ENCODE measurements around the gene DPT.
"Not testable (repeated sequence)": the region's sequence is repeated elsewhere in the genome, so short reads cannot be mapped to it uniquely, and the experiment has no call there.

DPT gene

DNA sequence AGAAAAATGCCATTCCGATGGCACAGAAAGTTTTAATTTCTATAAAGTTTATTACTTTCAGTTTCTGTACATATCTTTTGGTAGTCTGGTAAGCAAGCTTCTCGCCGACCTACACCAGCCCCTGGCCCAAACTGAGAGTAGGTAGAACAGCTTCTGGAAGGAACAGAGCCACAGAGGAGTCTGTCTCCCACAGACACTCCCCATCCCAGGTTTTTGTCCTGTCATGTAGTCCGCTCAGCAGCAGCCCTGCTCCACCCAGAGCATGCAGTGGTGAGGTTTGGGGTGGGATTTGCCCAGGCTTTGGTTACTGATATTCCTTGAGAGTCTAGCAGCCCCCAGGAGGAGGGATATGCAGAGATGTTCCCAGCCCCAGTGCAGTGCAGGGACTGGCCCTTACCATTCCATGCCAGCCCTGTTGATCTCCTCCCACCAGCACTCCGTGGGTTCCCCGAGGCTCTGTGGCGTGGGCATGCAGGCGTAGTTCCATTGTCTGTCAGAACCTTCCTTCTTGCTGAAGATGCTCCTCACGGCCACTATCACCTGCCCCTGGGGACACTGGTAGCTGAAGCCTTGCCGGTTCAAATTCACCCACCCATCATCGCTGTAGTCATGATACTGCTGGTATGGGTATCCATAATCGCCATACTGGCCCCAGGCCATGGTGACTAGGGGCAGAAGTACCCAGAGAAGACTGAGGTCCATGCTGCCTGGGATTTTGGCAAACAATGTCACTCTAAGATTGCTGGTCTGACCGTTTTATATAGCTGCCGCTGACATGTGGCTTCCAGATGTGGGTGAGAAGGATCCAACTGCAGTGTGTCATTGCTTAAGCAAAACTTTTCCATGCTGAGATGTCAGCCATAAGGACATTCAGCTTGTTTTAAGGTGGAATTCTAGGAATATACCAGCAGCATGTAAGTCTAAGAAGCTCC, at the start of gene DPT:
DPT (minus strand) TSS at position 734 of the 932 bp plus-strand sequence; CDS start at position 702, 32 bp downstream.
- DNase-seq = no peak

DNA sequence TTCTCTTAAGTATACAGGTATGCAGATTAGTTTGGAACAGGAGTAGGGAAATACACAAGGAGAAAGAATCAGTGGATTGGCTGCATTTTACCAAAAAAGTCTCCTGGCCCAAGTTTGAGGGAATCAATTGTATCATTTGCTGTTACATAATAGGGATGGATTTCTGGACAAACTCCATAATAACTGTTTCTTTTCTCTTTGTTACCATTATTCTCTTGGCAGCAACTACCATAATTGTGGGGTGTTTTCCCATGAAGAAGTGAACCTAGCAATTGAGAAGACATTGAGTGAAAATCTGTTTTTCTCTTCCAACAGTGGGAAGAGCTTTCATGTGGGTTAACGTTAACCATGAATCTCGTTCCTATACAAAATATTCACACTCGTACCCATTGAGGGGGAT, 46.4 kb upstream of the DPT start:
- no peak for DNase-seq

DNA sequence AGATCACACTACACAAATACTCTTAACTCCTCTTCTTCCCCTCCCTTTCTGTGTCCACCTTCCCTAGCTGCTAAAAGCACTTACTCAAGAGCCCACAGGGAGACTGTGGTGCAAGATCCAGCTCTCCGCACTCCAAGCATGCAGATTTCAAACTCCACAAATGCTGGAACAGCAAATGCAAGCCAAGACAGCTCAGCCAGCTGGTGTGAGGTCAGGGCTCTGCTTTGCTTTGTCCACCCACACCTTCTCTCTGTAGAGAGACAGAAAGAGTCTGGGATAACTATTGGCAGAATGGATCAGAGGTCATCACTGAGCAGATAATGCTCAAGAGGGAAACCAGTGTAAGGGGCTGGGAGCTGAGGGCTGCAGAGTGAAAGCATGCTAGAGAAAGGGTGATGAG, 45.2 kb upstream of the DPT start:
- no peak for DNase-seq

DNA sequence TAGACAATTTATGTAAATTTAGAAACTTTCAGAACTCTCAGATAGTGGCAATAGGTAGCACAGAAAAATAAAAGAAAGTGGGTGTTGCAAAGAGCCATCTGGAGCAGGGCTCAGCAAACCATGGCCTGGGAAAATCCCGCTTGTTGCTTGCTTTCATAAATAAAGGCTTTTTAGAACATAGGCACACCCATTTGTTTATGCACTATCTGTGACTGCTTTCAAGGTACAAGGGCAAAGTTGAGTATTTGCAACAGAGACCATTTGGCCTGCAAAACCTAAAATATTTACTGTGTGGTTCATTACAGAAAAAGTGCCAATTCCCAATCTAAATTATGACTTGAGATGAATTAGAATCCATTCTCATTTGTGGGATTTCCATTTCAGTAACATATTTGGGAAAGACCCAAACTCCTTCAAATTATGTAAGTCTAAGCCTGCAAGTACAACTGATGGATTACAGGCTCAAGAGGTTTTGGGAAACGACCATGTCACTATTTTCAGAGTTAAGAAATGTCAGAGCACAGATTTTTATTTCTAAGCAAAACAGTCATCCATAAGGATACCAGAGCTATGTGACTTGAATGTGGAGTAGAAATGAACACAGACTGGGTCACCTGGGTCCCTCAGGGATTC, 43.5 kb upstream of the DPT start:
- DNase-seq = no peak

DNA sequence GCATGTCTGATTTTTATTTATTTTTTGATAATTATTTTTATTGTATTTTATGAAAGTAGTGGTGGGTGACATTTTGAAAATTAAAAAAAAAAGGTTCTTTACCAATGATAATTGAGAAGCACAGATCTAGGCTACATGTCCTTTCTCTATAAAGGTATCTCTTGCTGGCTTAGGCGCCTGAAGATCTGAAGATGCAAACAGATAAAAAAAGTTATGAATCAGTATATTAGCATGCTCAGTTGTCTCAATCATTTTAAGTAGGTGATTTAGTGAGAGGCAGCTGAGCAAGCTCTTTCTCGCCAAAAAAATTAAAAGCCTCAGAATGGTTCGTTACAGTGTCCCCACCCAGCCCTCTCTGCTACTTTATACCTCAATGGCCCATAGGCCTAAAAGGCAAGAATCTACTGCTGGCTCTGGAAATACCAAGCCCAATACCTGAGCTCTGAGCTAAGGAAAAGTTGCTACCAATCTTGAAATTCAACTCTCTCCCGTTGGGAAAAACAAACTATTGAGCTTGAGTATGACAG, 42.2 kb upstream of the DPT start:
- DNase-seq = no peak

DNA sequence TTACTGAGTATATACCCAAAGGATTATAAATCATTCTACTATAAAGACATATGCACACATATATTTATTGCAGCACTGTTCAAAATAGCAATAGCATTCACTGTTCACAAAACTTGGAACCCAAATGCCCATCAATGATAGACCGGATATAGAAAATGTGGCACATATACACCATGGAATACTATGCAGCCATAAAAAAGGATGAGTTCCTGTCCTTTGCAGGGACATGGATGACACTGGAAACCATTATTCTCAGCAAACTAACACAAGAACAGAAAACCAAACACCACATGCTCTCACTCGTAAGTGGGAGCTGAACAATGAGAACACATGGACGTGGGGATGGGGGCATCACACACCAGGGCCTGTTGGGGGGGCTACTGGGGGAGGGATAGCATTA, 40.9 kb upstream of the DPT start:
- DNase-seq = not testable (repeated sequence)

DNA sequence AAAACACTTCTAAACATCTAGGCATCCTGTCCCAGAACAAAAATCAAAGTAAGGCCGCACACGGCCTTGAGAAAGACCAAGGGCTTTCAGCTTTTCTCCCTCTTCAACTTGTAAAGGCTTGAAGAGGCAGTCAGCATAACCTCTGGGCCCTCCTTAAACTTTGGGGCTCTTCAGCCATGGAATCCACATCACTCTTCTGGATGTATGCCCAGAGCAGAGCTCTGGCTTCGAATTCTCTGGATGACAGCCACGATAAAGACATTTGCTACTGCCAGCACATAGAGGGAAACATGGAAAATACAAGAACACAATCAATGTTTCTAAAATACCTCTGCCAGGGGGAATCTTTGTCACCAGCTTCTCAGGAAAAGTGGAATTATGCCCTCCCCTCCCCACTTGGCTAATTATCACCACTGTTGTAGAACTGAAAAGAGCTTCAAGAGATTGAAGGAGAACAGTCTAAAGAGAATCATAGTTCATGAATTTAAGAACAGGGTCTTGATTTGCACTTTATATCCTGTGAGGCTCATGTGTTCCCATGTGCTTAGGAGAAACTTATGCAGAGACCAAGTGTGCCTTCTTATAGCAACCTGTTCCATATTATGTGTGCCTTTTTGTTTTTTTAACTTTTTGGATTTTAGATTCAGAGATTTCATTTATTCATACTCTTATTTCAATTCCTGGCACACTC, 39.0 kb upstream of the DPT start:
- DNase-seq = peak; percentile 13

DNA sequence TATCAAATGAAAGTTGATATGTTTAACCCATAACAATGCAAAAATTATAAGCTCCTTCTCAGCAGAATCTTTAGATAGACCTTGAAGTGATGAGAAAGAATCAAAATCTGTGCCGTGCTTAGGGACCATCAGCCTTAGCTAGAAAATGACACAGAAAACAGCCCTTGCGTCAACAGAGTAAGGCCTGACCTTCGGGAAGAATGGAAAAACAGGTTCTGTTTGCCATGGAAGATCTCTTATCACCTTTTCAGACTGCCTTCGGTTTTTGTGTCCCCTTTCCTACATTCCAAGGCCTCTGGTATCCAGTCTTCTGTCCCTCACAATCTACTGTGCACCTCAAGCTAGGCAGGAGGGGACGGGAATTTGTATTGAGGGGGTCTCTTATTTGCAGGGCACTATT, 37.6 kb upstream of the DPT start:
- DNase-seq = no peak

DNA sequence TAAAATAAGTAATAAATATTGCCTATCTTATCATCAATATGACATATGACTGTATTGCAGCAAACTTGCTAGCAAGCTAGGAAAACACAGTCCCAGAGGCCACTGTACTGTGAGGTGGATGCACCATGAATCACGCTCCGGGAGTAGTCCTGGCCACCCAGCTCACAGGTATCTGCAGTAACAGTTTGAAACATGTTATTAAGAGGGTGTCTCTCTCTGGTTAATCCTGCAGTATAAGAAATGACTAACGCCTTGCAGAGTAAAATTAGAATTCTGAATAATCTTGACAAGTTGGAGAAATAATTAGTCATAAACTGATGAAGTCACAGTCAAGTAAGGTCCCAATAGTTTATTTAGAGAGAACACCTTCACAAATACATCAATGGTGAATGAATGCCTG, 34.0 kb upstream of the DPT start:
- DNase-seq = no peak

DNA sequence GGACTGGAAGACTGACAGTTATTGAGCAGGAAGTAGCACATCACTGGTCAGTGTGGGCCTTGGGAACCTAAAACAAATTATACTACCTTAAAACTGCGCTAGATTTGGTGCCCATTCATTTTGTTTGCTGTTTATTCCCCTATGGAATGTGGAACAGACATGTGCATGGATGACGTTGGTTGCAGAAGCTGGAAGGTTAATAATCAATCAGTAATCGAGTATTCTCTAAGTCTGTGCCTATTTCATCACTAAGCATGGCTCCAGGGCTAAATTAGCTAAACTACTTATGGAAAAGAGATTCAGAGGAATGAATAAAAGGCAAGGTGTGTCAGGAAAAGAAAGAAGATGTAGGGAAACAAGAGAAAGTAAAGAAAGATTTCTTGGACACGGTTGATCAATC, 33.5 kb upstream of the DPT start:
- no peak for DNase-seq

DNA sequence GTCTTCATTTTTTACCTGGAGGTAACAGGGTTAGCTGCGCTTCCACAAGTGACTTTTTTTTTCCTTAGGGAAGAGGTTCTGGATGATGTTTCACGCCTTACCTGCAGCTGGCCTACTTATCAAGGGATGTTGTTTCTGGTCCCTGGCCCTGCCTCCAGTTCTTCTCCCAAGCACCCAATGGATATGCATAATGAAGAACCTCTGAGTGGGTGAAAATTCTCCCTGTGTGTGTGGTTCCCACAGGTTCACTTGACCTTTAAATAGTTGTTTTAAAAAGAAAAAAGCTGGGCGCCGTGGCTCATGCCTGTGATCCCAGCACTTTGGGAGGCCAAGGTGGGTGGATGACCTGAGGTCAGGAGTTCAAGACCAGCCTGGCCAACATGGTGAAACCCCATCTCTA, 31.8 kb upstream of the DPT start:
- no peak for DNase-seq

DNA sequence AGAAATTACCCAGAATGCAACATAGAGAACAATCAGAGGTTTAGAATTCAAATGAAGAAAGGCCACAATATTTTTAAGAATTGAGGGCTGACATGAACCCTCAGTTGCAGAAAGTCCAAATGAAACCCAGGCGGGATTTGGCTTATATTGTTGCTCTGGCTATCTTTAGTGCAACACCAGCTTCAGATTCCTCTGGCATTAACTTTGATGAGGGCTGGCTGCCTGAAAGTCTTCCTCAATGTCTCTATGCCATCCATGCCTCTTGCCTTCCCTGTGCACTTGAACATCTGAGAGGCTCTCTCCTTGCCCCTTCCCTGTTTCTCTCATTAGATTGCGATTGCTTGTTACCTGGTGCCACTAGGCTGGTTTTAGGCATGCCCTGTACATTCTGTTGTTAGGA, 31.2 kb upstream of the DPT start:
- DNase-seq = no peak

DNA sequence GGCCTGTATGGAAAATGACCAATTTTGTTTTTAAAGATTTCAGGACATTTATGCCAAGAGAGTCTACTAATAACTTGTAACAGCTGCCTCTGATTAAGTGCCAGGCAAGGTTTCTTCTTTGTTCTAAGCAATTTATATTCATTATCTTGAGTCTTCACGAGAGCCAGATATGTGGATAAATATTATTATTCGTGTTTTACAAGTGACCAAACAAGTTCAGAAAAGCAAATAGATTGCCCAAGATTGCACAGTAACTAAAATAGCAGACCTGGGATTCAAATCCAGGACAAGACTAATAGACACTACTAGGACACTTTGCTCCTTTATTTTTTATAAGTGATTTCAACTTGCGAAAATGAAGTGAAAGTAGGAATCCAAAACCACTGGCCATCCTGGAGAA, 30.1 kb upstream of the DPT start:
- DNase-seq = no peak

DNA sequence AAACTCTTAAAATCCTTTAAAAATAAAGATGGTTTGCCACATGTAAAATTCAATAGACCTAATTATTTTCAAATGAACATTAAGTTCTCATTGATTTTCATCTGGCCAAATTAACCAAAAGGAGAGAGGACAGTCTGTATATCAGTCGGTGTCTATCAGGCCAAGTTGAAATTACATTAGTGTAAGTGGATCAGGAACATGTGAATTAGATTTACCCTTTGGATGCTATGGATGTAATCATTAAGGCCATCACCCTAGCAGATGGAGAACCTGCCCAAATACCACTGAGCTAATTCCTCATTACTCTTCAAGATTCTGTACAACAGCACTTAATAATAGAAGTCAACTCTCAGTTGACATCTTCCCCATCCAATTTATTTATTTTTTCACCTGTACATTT, 29.5 kb upstream of the DPT start:
- DNase-seq = no peak

DNA sequence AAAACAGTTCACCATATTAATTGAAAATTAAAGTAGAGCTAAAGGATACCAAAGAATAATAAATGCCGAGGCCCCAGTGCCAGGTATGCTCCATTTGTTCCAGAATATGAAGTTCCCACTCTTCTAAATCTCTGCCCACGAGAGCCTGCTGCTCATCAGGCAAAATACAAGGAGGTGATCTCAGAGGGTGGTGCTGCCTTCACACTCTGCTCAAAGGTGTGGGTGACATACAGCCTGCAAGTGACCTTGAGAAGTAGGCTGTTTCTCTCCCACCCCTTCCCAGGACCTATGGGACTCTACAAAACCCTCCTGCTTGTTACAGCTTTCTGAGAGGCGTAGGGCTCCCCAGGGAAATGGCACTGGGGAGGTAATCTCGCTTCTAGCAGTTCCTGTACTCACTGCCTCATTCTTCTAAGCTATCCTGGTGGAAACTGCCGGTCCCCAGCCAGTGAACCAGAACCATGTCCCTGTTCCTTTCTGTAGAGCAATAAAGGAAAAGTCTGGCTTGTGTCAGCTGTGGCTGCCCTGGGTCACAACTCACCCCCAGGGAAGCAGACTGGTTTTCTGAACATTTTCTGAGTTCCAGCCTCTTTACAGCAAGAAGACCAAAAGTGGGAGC, 26.9 kb upstream of the DPT start:
- no peak for DNase-seq

DNA sequence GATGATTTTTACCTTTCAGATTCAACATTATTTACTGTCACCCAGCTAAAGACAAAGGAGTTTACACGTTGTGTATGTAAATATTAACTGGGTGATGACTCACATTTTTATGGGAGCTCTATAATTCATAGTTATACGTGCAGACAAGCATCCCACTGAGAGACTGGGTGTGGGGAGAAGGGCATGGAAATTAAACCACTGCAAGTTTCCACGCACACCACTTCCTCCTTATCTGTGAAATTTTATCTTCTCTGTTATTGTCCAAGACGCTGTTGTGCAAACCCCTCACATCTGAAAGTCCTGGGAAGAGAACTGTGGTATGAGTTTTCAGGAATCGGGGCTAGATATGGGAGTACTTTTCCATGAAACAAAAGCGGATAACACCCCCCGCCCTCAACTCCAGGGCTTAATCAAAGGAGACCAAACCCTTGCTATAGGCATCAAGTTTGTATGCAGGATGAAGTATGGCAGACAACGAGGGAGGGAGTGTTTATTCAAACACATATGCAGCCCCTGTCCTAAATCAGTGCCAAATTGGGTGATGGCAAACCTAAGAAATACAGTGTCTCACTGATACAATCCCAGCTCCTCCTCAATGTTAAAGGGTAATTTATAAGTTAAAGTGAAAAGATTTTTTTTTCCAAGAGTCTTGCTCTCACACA, 23.3 kb upstream of the DPT start:
- DNase-seq = no peak

DNA sequence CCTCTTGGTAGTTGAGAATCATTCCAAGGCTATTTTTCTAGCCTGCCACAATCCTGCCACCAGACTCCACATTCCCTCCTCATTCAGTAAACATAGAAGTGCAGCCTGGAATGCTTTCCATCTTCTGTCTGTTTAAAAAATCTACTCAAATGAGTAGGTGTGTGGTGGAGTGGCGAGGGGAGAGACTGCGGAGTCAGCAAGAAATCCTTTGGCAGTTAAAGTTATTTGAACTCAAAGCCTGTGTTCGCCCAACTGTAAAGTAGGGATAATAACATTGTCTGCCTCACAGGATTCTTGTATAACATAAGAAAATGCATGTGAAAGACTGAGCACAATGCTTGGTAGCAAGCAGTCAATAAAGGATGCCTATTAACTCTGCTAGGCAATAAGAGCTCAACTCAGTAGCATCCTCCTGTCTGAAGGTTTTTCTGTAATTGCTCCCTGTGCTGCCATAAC, 22.2 kb upstream of the DPT start:
- no peak for DNase-seq

DNA sequence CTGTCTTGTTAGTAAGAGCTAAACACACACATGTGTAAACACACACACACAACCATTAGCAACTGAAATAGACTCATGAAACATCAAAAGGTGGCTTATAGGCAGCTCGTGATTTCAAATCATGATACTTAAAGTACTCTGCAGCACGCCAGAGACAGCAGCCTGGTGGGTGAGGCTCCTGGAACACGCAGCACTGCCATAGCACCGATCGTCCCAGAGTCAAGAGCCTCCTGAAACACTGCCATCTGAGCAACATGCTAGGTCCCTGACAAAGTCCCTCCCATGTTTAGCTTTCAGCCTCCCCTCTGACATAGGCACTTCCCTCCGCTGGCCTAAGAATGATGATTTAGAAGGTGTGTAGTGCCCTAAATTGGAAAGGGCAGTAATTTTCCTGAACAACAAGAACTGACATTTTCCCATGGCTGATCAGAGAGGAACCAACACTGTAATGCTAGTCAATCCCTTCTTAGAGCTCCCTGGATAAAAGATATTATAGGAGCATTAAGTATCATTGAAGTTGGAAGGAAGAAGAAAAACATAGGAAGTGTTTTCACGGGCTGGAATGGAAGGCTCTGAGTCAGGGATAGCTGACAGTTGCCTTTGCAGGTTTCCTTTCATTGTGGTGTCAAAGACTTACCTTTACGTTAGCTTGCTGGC, 14.1 kb upstream of the DPT start:
- DNase-seq = no peak

DNA sequence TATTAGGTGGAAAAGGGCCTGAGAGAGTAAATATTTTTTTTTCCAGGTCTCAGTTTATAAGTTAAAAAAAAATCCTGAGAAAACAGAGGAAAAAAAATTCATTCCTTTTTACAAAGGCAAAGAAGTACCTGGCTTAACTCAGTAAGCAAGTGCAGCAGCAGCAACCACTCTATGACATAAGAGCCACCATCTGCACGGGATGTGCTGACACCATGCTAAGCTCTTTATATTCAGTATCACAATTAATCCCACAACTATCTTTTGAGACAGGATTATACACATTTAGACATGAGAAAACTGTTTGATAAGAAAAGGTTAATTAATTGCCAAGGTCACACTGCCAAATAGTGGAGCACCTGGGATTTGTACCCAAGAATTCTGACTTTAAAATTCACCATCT, 13.4 kb upstream of the DPT start:
- no peak for DNase-seq

DNA sequence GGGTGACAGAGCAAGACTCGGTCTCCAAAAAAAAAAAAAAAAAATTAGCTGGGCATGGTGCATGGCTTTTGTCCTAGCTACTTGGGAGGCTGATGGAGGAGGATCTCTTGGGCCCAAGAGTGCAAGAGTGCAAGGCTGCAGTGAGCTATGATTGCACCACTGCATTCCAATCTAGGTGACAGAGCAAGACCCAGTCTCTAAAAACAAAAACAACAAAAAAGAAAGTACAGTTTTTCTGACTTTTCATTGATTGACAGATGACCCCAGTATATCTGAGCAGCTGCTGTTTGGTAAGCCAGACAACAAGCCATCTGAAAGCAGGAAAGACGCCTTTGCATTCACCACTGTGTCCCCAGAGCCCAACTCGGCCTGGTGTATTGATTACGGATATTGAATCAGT, 10.9 kb upstream of the DPT start:
- DNase-seq = no peak

DNA sequence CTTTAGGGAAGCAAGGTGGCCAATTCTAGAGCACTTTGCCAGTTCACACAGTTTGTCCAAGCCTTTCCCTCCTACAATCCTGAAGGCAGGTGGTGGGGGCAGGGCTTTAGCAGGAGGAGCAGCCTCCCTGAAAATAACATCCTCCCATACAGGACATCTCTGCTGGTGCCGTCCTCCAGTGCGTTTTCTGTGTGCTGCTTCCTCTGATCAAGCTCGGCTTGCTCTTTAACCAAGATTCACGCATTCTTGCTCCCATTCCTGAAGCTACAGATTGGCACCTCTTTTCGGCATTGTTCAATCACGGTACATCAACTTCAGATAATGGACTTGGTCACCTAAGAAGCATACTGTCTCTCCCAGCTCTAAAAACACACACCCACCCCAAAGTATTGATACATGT, 7.5 kb upstream of the DPT start:
- no peak for DNase-seq

DNA sequence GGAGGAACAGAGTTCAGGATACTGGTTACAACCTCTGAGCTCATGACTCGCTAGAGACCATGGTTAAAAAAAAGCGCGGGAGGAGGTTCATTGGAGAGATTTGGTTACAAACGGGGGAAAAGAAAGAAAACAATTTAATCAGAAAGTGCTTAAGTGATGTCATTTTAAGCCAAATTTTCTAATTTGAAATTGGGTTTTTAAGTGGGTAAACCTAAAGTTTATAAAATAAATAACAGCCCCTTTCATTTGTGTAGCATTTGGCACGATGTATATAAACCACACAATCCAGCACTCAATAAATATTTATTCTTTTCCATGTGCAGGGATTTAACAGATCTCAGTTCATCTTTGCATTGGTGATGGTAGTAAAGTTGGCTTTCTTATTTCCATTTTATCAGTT, 7.0 kb upstream of the DPT start:
- DNase-seq = no peak
